ENCODE data around the gene COLEC11. TPM values are rescaled to one million over a fixed set of nuclear protein-coding genes. Genes with fewer than 3 reads are reported as not detected.
A peak's percentile ranks its signal among the peaks of the same experiment; 100 is the strongest.

Gene COLEC11
- total and polyA plus RNA-seq, 2 of the 13 experiments (the other 11 are each of a cell fraction or from before 2014, with no cell fraction given): 1.5 to 3.0 TPM

GRCh38 chr2:3656762-3657721 is 62.1 kb downstream of the COLEC11 start (continued):
- TF ChIP-seq KLF6 (CRISPR knock-in tag; IDR thresholded peaks at IDR 0.05): no peak
- peak in 1 of 2 experiments; percentile 21; a peak in 1 of 4 replicates for TF ChIP-seq EP300 (IDR thresholded peaks at IDR 0.05; ENCODE audit: low read depth in 2 of 2, low read length in 2 of 2)
- TF ChIP-seq EP300 (CRISPR knock-in tag; IDR thresholded peaks at IDR 0.05; ENCODE audit: borderline replicate concordance): 0 out of 2 replicates have a peak, but pooled peaks have one; percentile 18
- TF ChIP-seq SPEN (CRISPR knock-in tag; IDR thresholded peaks at IDR 0.05; ENCODE audit: low read depth): no peak
- no peak for TF ChIP-seq PLRG1 (conservative IDR thresholded peaks at IDR 0.05)
- no peak for TF ChIP-seq GABPA (IDR thresholded peaks at IDR 0.05; ENCODE audit: low read depth, low read length)
- no peak for TF ChIP-seq GABPA (CRISPR knock-in tag; IDR thresholded peaks at IDR 0.05; ENCODE audit: low read depth)
- TF ChIP-seq ATF6 (CRISPR knock-in tag; conservative IDR thresholded peaks at IDR 0.05): no peak
- TF ChIP-seq ZNF589 (CRISPR knock-in tag; conservative IDR thresholded peaks at IDR 0.05): no peak
- TF ChIP-seq NAIF1 (CRISPR knock-in tag; IDR thresholded peaks at IDR 0.05; ENCODE audit: borderline replicate concordance): no peak
- TF ChIP-seq DNMT1 (CRISPR knock-in tag; IDR thresholded peaks at IDR 0.05): no peak
- no peak for TF ChIP-seq GPN1 (CRISPR knock-in tag; IDR thresholded peaks at IDR 0.05; ENCODE audit: borderline replicate concordance)
- TF ChIP-seq NFYB (CRISPR knock-in tag; IDR thresholded peaks at IDR 0.05): no peak
- 0 out of 2 replicates have a peak, but pooled peaks have one; percentile 67 for TF ChIP-seq ZNF790 (CRISPR knock-in tag; IDR thresholded peaks at IDR 0.05; ENCODE audit: borderline replicate concordance)
- no peak for TF ChIP-seq CSRNP2 (CRISPR knock-in tag; conservative IDR thresholded peaks at IDR 0.05; ENCODE audit: low read depth)
- no peak for TF ChIP-seq HNRNPUL1 (IDR thresholded peaks at IDR 0.05; ENCODE audit: low read depth, low read length)
- TF ChIP-seq GATAD1 (CRISPR knock-in tag; IDR thresholded peaks at IDR 0.05): no peak
- TF ChIP-seq MYC (CRISPR knock-in tag; IDR thresholded peaks at IDR 0.05; ENCODE audit: borderline replicate concordance): 0 out of 2 replicates have a peak, but pooled peaks have one; percentile 33
- TF ChIP-seq IKZF1 (IDR thresholded peaks at IDR 0.05): no peak
- TF ChIP-seq ZNF225 (CRISPR knock-in tag; IDR thresholded peaks at IDR 0.05): no peak
- no peak for TF ChIP-seq HNRNPK (IDR thresholded peaks at IDR 0.05; ENCODE audit: low read depth, low read length, poor library complexity, severe bottlenecking)
- no peak for TF ChIP-seq TBX3 (IDR thresholded peaks at IDR 0.05; ENCODE audit: borderline replicate concordance)
- peak; percentile 30 for TF ChIP-seq ZNF574 (CRISPR knock-in tag; IDR thresholded peaks at IDR 0.05)
- TF ChIP-seq PAX8 (CRISPR knock-in tag; IDR thresholded peaks at IDR 0.05; ENCODE audit: borderline replicate concordance): no peak
- no peak for TF ChIP-seq SP4 (CRISPR knock-in tag; IDR thresholded peaks at IDR 0.05)
